GM19238 (cell line): Measurements from ENCODE around the gene CEBPZ.
"Not testable (repeated sequence)": the region's sequence is repeated elsewhere in the genome, so short reads cannot be mapped to it uniquely, and the experiment has no call there.

Experiments used
- DNase-seq: peaks from one replicate; pipeline ENCODE4 v3.0.0; 2011; ENCODE audit warnings: low spot score; ENCODE audit not compliant: insufficient read length

Gene CEBPZ

DNA sequence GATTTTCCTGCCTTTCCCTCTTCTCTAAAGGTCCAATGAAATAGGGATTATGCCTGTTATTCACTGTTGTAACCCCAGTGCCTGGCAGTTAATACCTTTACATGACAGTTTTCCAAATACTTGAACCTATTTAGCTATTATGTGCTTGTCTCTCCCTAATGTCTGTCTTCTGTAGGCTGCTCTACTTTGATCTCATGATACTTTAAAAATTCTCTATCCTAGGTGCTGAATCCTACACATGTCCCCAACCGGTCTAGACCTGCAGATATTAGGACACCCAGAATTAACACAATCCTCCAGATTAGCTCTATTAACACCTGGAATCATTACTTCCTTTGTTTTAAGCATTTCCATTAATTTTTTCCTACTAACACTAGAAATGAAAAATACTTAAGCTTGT lies 7.3 kb downstream of the CEBPZ start:
- no peak for DNase-seq

DNA sequence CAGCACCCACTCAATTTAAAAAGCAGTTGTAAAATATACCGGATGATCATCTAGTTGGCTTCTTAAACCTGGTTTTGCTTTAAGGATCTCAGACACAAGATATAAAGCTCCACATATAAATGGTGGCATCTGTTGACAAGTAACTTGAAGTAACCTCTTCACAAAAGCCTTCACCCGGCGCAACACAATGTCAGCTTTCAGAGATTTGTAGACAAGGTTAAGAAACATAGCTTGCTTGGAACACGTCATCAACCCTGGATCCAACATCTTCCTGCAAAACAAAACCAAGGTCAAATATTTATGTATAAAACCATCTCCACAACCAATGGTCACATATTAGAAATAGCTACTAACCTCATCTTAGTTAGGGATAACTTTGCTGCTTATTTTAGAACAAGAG lies 8.3 kb downstream of the CEBPZ start:
- no peak for DNase-seq

DNA sequence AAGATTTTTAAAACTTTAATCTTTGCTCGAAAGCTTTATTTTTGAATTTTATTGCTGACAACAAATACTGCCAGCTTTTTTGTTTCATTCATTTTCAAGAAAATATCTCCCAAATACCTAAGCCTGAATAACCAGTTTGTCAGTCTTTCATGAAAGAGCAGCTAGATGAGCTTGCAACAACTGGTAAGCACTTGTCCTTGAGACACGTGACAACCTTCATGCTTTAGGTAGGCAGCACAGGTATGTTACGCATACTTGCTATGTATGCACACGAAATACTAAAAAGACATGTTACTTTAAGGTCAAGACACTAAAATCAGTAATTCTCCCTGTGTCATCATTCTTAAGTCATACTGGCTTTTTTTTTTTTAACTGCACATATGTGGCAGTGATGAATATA lies 12.3 kb downstream of the CEBPZ start:
- DNase-seq, result no peak

DNA sequence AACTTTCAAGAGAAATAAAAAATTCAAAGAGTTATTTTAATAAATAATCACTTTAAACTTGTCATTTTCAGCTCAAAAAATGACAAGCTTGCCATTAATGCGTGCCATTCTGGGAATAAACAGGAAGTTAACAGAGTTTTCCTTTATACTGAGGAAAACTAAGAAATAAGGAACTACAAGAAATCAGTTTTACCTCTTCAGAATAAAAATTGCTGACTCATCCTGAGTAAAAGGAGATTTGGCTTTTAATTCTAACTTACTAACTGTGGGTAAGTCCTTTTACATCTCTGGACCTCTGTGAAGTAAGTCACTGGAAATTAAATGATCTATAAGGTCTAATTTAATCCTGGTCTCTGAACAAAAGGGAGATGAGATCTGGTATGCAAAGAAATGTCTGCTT lies 16.1 kb downstream of the CEBPZ start:
- no peak for DNase-seq

DNA sequence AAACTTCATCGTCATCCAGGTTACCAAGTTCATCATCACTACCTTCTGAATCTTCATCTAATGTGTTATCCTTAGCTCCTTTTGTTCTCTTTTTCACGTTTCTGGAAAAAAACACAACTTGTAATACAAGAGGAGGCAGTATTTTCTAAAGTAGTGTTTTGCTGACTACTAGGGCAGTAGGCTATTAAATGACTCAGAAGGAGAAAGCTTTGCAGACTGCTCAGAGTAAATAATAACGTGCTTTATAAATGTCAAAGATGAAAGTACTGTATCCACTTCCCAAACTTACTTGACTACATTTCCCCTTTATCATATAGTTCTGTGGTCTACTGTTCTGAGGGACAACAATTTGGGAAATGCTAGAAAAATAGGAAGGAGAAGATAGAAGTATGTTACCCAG lies 19.5 kb downstream of the CEBPZ start:
- no peak for DNase-seq

DNA sequence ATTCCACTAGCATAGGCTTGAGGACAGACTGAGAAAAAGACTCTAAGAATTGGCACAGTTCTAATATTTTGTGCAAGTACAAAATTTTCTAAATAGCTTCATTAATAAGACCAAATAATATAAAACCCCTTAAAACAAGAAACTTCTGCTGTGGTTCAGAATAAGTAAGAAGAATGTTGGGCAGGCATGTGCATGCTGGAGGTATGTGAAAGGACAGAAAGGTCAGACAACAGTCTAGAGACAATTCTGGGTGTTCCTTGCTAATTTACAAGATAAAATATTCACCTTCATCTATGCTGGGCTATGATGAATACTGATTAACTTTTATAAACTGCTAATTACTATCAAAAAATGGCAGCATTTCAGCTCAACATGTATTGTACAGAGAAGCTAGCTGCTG lies 20.2 kb downstream of the CEBPZ start:
- DNase-seq, result no peak

DNA sequence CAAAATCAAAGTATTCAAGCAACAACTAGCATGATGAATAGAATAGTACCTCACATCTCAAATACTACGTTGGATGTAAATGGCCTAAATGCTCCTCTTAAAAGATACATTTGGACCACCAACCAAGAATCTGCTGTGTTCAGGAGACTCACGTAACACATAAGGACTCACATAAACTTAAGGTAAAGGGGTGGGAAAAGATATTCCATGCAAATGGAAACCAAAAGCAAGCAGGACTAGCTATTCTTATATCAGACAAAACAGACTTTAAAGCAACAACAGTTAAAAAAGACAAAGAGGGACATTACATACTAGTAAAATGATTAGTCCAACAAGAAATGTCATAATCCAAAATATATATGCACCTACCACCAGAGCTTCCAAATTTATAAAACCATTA lies 24.6 kb downstream of the CEBPZ start:
- not testable (repeated sequence) for DNase-seq

DNA sequence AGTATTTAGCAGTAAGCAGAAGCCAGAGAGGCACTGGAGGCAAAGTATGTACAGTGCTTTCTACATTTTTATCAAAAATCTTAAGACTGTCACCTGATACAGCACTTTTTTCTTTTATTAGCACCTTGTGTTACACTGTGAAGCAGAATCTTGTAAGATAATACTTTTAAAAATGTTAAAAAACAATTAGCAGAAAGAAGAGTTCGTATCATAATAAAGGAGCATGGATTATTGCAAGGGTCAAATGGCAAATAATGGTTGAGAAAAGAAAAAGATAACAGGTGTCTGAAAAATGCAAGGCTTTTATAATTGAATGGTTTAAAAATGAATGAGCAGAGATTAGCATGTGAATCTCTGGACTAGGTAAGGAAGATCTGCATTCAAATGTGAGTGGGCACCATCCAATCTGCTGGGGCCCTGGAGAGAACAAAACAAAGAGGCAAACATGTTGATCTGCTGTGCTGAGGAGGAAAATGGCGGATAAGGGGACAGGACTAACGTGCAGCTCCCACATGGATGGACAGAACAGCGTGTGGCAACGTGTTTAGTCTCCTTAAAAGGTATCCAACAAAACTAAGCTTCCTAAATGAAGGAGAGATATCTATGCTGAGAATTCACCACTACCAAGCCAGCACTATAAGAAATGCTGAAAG lies 25.6 kb downstream of the CEBPZ start:
- DNase-seq, result no peak

DNA sequence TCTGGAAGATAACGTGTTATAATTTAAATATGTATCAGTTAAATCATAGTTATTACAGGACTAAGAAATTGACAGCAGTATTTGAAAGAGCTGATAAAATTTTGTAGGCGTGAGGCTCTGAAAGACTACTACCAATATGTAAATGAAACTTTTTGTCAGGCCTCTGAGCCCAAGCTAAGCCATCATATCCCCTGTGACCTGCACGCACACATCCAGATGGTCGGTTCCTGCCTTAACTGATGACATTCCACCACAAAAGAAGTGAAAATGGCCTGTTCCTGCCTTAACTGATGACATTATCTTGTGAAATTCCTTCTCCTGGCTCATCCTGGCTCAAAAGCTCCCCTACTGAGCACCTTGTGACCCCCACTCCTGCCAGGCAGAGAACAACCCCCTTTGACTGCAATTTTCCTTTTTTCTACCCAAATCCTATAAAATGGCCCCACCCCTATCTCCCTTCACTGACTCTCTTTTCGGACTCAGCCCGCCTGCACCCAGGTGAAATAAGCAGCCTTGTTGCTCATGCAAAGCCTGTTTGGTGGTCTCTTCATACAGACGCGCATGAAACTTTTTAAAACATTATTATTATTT lies 26.2 kb downstream of the CEBPZ start:
- DNase-seq, result not testable (repeated sequence)

DNA sequence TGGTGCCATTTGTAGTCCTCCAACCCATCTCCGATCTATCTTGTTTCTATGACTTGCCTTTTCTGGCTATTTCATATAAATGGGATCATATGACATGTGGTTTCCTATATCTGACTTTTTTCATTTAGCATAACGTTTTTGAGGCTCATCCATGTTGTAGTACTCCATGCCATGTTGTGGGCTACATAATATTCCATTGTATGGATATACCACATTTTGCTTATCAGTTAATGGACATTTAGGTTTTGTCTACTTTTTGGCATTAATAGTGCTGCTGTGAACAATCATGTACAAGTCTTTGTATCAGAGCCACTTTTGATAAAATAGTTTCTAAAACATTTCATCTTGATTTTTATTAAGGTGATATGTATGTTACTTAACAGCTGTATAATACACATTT lies 27.7 kb downstream of the CEBPZ start:
- DNase-seq, result no peak

DNA sequence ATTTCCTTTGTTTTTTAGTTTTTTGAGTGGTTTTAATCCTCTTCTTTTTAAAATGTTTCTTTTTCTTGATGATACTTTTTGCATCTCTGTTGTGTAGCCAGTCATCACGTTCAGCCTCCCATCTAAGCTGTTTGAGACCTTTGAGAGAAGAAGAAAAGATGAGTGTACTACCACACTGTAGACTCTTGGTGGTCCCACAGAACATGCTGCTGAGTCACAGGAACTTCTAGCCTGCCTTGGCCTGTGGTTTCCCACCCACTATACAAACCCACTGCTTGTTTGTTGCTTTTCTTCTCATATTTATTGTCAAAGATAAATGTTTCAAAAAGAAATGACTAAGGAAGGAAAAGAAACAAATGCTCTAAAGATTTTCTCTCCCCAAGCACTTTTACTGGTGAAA lies 29.6 kb downstream of the CEBPZ start:
- no peak for DNase-seq

DNA sequence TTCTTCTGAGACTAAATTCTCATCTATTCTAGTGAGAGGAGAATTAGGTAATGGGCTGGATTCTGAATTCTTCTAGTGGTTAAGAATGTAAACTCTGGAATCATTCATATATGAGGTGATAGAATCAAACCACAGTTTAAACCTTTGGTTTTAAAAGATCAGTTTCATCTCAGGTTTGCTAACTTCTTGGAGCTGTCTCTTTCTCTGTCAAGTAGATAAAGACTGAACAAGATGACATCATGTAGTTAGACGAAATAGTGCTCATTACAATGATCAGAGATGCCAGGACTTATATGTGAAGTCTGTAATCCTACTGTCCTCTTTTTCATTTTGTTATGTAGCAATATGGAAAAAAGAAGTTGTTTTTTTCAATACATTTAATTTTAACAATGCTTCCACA lies 30.2 kb downstream of the CEBPZ start:
- no peak for DNase-seq

DNA sequence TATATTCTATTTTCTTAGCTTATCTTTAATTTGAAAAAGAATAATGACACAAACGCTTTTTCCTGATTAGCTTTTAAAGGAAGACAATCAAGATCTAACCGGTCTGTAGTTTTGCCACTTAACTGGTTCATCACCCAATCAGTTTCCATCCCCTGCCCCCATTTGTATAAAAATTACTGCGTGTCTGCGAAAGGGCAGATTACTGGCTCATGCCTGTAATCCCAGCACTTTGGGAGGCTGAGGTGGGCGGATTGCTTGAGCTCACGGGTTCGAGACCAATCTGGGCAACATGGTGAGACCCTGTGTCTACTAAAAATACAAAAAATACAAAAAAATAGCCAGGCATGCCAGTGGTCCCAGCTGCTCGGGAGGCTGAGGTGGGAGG lies 32.7 kb downstream of the CEBPZ start:
- DNase-seq, result no peak

DNA sequence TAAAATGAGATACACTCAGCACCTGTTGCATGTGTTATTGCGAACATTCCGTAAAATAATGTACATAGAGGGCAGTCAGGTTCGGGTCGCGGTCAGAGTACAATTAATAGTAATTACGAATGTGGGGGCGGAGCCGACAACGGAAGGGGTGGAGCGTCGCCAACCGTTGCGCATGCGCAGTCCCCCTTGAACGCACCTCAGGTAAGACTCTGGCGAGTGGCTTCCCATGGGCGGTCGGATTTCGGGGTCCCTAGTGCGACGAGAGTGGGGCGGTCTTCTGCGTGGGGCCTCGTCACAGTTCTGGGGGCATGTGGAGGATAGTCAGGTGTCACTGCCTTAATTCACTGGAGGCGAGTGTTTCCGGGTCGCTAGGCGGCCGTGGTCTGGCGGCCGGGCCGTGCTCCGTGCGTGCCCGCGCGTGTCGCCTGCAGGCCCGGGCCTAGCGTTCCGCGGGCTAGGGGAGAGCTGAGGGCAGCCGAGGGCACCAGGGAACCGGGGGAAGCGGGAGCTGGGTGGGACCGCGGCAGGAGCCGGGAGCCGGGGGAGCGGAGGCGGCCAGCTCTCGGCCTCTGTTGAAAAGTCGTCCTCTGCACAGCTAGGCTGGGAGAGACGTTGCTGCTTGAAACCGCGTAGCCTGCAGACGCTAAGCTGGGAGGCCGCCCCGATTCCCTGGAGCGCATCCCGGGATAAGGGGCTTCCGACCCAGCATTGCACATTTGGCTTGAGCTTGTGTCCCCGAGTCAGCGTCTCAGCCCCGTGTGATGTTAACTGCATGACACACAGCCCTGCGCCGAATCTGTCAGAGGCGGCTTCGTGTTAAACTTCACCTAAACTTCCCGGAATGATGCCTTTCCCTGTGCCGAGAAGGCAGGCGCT lies 34.8 kb downstream of the CEBPZ start, which contains the start of gene CEBPZOS:
CEBPZOS (plus strand) TSS at position 177 of the 876 bp plus-strand sequence. CDS start 3,209 bp downstream, outside the sequence.
- peak; percentile 76 for DNase-seq

DNA sequence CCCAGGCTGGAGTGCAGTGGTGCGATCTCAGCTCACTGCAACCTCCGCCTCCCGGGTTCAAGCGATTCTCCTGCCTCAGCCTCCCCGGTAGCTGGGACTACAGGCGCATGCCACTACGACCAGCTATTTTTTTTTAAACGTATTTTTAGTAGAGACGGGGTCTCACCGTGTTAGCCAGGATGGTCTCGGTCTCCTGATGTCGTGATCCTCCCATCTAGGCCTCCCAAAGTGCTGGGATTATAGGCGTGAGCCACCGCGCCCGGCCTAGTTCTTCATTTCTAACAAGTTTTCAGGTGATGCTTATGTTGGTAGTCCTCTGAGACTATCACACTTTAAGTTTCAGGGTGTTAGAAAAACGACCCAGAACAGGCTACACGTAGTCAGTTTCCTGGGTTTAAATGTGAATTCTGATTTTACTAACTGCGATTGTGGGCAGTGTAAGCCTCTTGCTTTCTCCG lies 35.5 kb downstream of the CEBPZ start:
- not testable (repeated sequence) for DNase-seq

DNA sequence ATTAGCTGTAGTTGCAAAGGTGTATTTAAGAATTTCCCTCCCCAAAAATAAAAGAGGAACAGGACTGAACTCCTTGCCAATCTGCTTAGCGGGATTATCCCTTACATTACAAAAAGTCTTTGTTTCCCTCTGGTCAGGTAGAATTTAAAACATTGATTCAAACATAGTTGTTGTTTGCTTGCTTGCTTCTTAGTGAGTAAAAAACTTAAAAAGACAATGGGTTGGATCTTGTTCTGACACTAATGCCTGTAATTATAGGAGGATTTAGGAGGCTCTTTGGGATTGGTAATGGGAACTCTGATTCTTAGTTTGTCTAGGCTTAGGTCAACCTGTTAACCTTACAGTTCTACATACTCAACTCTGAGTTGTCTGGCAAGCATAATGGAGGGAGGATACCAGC lies 38.8 kb downstream of the CEBPZ start:
- DNase-seq, result no peak

DNA sequence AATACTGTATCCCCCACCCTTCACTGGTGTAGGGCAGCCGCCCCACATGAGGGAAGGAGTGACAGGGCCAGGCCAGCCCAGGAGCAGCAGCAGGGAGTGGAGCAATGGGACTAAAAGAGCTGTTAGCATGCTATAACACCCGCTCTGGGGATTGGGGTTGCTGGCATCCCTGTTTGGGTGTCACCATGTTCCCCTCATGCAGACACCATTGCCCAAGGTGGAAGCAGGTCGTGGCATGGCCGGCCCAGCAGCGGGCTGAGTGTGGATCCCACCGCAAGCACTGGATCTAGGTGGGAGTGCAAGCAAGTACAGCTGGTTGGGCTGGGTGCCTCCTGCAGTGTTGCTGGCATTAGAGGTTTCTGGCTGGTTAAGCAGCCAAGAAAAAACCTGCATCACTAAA lies 39.6 kb downstream of the CEBPZ start:
- DNase-seq, result no peak

DNA sequence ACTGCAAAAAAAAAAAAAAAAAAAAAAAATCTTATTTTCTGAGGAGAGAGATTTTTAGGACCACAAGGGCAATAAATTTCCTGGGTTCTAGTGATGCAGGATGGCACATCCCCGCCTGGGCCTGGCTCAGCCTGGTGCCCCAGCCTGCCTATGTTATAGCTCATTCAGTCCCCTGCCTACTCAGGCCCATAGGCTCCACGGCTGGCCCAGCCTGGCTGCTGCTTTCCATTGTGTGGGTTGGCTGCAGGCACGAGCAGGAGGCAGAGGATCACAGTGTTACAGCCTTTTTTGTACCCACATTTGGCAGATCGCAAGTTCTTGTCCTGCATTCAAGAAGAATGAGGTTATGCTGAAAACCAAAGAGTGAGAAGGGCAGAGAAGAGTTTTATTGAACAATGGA lies 40.1 kb downstream of the CEBPZ start:
- DNase-seq, result no peak

DNA sequence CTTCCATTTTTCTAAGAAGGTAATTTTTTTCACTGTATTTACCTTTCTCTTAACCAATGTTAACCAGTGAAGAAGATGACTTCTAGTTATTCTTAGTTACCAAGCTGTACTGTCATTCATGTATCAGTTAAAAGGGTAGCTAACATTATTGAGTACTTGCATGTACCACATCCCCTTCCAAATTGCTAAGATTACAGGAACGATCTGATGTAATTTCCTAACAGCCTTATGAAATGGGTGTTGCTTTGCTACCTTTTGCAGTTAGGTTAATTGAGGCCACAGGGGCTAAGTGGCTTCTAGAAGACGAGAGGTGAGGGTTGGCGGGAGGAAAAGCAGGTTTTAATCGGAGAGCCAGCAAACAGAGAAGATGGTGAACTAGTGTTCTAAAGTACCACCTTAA lies 41.1 kb downstream of the CEBPZ start:
- DNase-seq, result no peak

DNA sequence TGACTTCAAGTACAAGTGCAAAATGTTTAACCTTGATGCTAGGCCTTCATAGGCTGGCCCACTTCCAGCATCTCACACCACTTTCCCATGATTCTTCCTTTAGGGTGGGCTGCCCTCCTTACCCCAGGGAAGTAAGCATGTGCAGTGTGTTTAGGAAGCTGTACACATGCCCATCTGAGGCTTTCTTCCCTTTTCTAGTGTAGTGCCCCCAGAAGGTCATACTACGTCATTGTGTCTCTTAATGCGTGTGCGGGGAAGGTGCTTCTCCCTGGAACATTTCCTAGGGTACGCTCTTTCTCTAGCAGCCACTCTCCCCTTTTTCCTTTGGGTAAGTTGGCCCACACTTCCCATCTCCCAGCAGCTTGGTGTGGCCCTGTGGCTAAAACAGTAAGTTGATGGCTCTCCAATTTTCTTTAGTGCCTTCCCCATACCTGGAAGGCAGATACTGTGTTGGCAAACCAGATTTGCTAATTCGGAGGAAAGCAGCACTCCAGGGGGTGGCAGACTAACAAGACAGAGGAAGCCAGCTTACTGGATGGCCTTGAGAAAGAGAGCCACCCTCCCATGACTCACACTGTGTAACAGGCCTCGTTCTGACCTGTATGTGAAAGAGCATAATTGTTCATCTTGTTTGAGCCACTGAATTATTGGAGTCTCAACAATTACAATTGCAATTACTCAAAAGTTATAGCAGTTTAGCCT lies 41.8 kb downstream of the CEBPZ start:
- DNase-seq, result no peak

DNA sequence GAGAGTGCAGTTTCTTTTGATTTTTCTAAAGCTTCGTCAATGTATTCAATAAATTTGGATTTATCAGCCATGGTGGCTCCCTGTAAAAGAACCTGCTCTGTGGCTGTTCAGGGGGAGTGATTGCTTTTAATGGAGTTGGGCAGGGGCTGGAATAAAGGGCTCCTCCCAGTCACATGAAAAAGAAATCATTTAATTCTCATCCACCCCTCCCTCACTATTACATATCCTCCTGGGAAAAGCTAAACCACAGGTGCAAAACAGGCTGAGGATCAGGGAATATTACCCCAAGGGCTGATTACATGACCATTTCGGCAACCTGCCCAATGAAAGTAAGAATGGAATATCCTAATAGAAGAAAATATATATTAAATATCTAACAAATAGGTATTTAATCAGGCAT lies 42.8 kb downstream of the CEBPZ start, which contains the start of gene SULT6B1:
SULT6B1 (minus strand) TSS at position 101 of the 400 bp plus-strand sequence; CDS start at position 71, 30 bp downstream.
- DNase-seq, result no peak
